Measurements from ENCODE around the gene GYPC.

Gene GYPC

GRCh38 chr2:126642031-126642430 is 13.9 kb upstream of the GYPC start:
- no peak for TF ChIP-seq CTCF (conservative IDR thresholded peaks at IDR 0.05; ENCODE audit: low read length)
- H3K9me3 ChIP-seq (ENCODE audit: insufficient read depth, low read depth, low read length) = no peaks in the 10 kb centered on the region
- no peaks in the 10 kb centered on the region for H3K4me1 ChIP-seq (ENCODE audit: insufficient read depth, low read length, poor library complexity, severe bottlenecking)
- H3K4me3 ChIP-seq (ENCODE audit: low read length, poor library complexity, severe bottlenecking) = no peak overlapping the region
- no peaks in the 10 kb centered on the region for H3F3A ChIP-seq (ENCODE audit: low read depth)
- no peaks in the 10 kb centered on the region for H3K27me3 ChIP-seq (ENCODE audit: insufficient read depth, low read length, poor library complexity, severe bottlenecking)
- H4K20me1 ChIP-seq (ENCODE audit: insufficient read depth, low read length, poor library complexity, severe bottlenecking) = no peaks in the 10 kb centered on the region
- H3K79me2 ChIP-seq (ENCODE audit: insufficient read depth, low read length) = no peaks in the 10 kb centered on the region
- no peaks in the 10 kb centered on the region for H3K9me2 ChIP-seq (replicated peaks; ENCODE audit: low read depth, low read length)
- no peak overlapping the region for H3K9ac ChIP-seq (ENCODE audit: low read depth, low read length, poor library complexity, severe bottlenecking)
- no peak overlapping the region for H3K4me2 ChIP-seq (ENCODE audit: low read depth, low read length, poor library complexity, severe bottlenecking)
- H2AFZ ChIP-seq (ENCODE audit: low read length) = no peak overlapping the region
- H3K36me3 ChIP-seq (ENCODE audit: insufficient read depth, low read length) = no peaks in the 10 kb centered on the region

GRCh38 chr2:126643431-126643830 is 12.5 kb upstream of the GYPC start:
- H3K27me3 ChIP-seq (ENCODE audit: insufficient read depth, low read length, poor library complexity, severe bottlenecking) = no peaks in the 10 kb centered on the region
- H2AFZ ChIP-seq (ENCODE audit: low read length) = no peak overlapping the region
- H4K20me1 ChIP-seq (ENCODE audit: insufficient read depth, low read length, poor library complexity, severe bottlenecking) = no peaks in the 10 kb centered on the region
- H3K4me2 ChIP-seq (ENCODE audit: low read depth, low read length, poor library complexity, severe bottlenecking) = no peak overlapping the region
- no peaks in the 10 kb centered on the region for H3K9me3 ChIP-seq (ENCODE audit: insufficient read depth, low read depth, low read length)
- no peaks in the 10 kb centered on the region for H3F3A ChIP-seq (ENCODE audit: low read depth)
- no peaks in the 10 kb centered on the region for H3K9me2 ChIP-seq (replicated peaks; ENCODE audit: low read depth, low read length)
- H3K9ac ChIP-seq (ENCODE audit: low read depth, low read length, poor library complexity, severe bottlenecking) = no peak overlapping the region
- H3K4me3 ChIP-seq (ENCODE audit: low read length, poor library complexity, severe bottlenecking) = no peak overlapping the region
- no peak for TF ChIP-seq CTCF (conservative IDR thresholded peaks at IDR 0.05; ENCODE audit: low read length)
- TF ChIP-seq EZH2phosphoT487 (IDR thresholded peaks at IDR 0.05; ENCODE audit: borderline replicate concordance) = no peak
- no peaks in the 10 kb centered on the region for H3K36me3 ChIP-seq (ENCODE audit: insufficient read depth, low read length)
- no peaks in the 10 kb centered on the region for H3K79me2 ChIP-seq (ENCODE audit: insufficient read depth, low read length)
- no peaks in the 10 kb centered on the region for H3K4me1 ChIP-seq (ENCODE audit: insufficient read depth, low read length, poor library complexity, severe bottlenecking)

GRCh38 chr2:126643972-126644371 is 12.0 kb upstream of the GYPC start:
- Histone ChIP-seq H3K9me2 (replicated peaks; ENCODE audit: low read depth, low read length) (no peaks in the 10 kb centered on the region), H4K20me1 (ENCODE audit: insufficient read depth, low read length, poor library complexity, severe bottlenecking) (no peaks in the 10 kb centered on the region), H3K79me2 (ENCODE audit: insufficient read depth, low read length) (no peaks in the 10 kb centered on the region), H3K4me2 (ENCODE audit: low read depth, low read length, poor library complexity, severe bottlenecking) (no peak overlapping the region), H3K27me3 (ENCODE audit: insufficient read depth, low read length, poor library complexity, severe bottlenecking) (no peaks in the 10 kb centered on the region), H3K4me3 (ENCODE audit: low read length, poor library complexity, severe bottlenecking) (no peak overlapping the region), H3K9me3 (ENCODE audit: insufficient read depth, low read depth, low read length) (no peaks in the 10 kb centered on the region), H3F3A (ENCODE audit: low read depth) (no peaks in the 10 kb centered on the region), H3K9ac (ENCODE audit: low read depth, low read length, poor library complexity, severe bottlenecking) (no peak overlapping the region), H2AFZ (ENCODE audit: low read length) (no peak overlapping the region), H3K4me1 (ENCODE audit: insufficient read depth, low read length, poor library complexity, severe bottlenecking) (no peaks in the 10 kb centered on the region), H3K36me3 (ENCODE audit: insufficient read depth, low read length) (no peaks in the 10 kb centered on the region)
- TF ChIP-seq EZH2phosphoT487 (IDR thresholded peaks at IDR 0.05; ENCODE audit: borderline replicate concordance) (no peak), CTCF (conservative IDR thresholded peaks at IDR 0.05; ENCODE audit: low read length) (no peak)
